PC-9 (cell line): ENCODE measurements around the gene SIPA1L3.

Experiments
- EZH2 ChIP-seq: fragments of 200-600 bp; sonication (generic); IDR thresholded peaks from 2 replicates; pipeline ENCODE4 v1.8.0; 2017; ENCODE audit warnings: antibody characterized with exemption, low read depth
- TF ChIP-seq, protein P1 (sequence below): fragments of 200-600 bp; sonication (generic); conservative IDR thresholded peaks from 2 replicates; pipeline ENCODE4 v1.6.1; 2017; ENCODE audit warnings: mixed run types, antibody characterized with exemption, mild to moderate bottlenecking, moderate library complexity

DNA sequence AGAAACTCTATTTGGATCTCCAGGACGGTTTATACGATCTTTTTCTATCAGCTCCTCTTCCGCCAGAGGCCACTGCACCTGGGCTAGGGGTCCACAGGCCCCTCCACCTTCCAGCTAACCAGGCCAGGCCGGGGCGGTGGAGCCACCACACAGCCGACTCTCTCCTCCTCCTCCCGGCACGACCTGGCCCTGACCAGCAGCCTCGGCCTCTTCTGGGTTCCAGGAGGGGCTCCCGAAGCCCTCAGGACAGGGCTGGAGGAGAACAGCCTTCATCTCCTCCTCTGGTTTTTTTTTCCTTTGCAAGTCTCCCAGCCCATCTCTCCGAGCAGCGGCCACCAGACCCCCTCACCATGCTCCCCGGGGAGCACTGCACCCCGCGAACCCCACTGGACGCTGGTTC lies 299.9 kb downstream of the SIPA1L3 start:
- TF ChIP-seq, protein P1, sequence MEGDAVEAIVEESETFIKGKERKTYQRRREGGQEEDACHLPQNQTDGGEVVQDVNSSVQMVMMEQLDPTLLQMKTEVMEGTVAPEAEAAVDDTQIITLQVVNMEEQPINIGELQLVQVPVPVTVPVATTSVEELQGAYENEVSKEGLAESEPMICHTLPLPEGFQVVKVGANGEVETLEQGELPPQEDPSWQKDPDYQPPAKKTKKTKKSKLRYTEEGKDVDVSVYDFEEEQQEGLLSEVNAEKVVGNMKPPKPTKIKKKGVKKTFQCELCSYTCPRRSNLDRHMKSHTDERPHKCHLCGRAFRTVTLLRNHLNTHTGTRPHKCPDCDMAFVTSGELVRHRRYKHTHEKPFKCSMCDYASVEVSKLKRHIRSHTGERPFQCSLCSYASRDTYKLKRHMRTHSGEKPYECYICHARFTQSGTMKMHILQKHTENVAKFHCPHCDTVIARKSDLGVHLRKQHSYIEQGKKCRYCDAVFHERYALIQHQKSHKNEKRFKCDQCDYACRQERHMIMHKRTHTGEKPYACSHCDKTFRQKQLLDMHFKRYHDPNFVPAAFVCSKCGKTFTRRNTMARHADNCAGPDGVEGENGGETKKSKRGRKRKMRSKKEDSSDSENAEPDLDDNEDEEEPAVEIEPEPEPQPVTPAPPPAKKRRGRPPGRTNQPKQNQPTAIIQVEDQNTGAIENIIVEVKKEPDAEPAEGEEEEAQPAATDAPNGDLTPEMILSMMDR = no peak
- TF ChIP-seq EZH2 = no peak
